Ovary (tissue), 9 donors: Measurements from ENCODE around the gene WNT11. TPM values are rescaled to one million over a fixed set of nuclear protein-coding genes. Genes with fewer than 3 reads are reported as not detected.

ENCODE experiments used
- DNase-seq, 5 donors: peaks; one replicate each; pipeline ENCODE4 v3.0.0-alpha.2; 2019 to 2020
- H3K27ac ChIP-seq, 2 donors: fragments of 200-600 bp; one replicate each; pipeline versions ENCODE4 v1.5.1 to v1.8.0; 2019 to 2022
- H3K27me3 ChIP-seq: fragments of 200-600 bp; one replicate; pipeline ENCODE4 v1.8.0; 2022
- H3K36me3 ChIP-seq: fragments of 200-600 bp; sonication (generic); one replicate; pipeline ENCODE4 v1.5.1; 2019
- H3K4me1 ChIP-seq: one replicate; pipeline ENCODE4 v1.8.1; 2013; ENCODE audit warnings: mild to moderate bottlenecking, moderate library complexity; ENCODE audit not compliant: insufficient read depth
- H3K4me3 ChIP-seq: fragments of 200-600 bp; sonication (generic); one replicate; pipeline ENCODE4 v1.5.1; 2017
- H3K9me3 ChIP-seq, 2 donors: fragments of 200-600 bp in 1 of 2; sonication (generic) in 1 of 2; one replicate each; pipeline versions ENCODE4 v1.5.1 to v1.8.1; 2013 to 2019; ENCODE audit warnings: mild to moderate bottlenecking in 1 of 2, moderate library complexity in 1 of 2
- EP300 ChIP-seq: sonication (generic); formaldehyde crosslinking; IDR thresholded peaks from one replicate; pipeline ENCODE4 v1.6.1; 2017; ENCODE audit warnings: antibody characterized with exemption
- POLR2A ChIP-seq: fragments of 450-650 bp; IDR thresholded peaks from one replicate; pipeline ENCODE4 v1.6.1; 2017; ENCODE audit warnings: antibody characterized with exemption, mild to moderate bottlenecking, moderate library complexity
- WGBS, 3 donors: extraction: QIAGEN DNeasy Blood & Tissue Kit in 1 of 3; methylation state at CpG; one replicate each; pipeline versions ENCODE4 v1.1.5 to v1.1.7; 2013 to 2017; 5-methylcytosine and 5-hydroxymethylcytosine counted together
- intact Hi-C, 4 donors: fragments of 100-400 bp; cut with DNase I; formaldehyde crosslinking; loops; one replicate each; pipeline versions ENCODE4 v1.11.0 to v1.15.1; 2022 to 2023
- polyA plus RNA-seq, 2 donors: library from polyadenylated mRNA; stranded (reverse); fragments of 200-250 nt in 1 of 2; fragments of 350-450 nt in 1 of 2; fragmentation: Illumina TruSeq in 1 of 2; extraction: RNeasy Lipid Tissue Mini Kit (QIAGEN cat#74804) in 1 of 2; gene quantifications; one replicate each; pipeline ENCODE4 v1.2.3, GENCODE V29; 2013 to 2014
- total RNA-seq, 7 donors: library from RNA; depleted of rRNA in 2 of 7; stranded (reverse); fragments of >200 nt in 2 of 7; fragmentation: NEBNext Ultra II Directional in 3 of 7; extraction: Animal tissue kit (Norgen Biotek cat#: 25700) in 3 of 7; gene quantifications; one replicate each; pipeline versions ENCODE4 v1.1.0 to v1.2.4, GENCODE V29; 2016 to 2023
- TF ChIP-seq, protein P1 (sequence below), 3 donors: fragments of 450-650 bp in 2 of 3; fragments of 200-600 bp in 1 of 3; IDR thresholded peaks; one replicate each; pipeline versions ENCODE4 v1.5.1 to v1.8.0; 2016 to 2022; ENCODE audit warnings: antibody characterized with exemption in 3 of 3, mild to moderate bottlenecking in 1 of 3
- donor health status: DM: no; HTN: no; CAD: no; lungs with moderate emphysema.
- donor health status: DM: no; HTN: no; CAD: no.
- donor health status: Bipolar disorder and iron deficiency.
- donor health status: DM: yes; HTN: yes; CAD: no.
- donor health status: DM: no; HTN: no; CAD: no.
- donor health status: DM: yes; HTN: yes; CAD: no.

The WNT11 gene
- total and polyA plus RNA-seq, 9 donors, result 1.1 to 16.4 (median 3.5) TPM

DNA sequence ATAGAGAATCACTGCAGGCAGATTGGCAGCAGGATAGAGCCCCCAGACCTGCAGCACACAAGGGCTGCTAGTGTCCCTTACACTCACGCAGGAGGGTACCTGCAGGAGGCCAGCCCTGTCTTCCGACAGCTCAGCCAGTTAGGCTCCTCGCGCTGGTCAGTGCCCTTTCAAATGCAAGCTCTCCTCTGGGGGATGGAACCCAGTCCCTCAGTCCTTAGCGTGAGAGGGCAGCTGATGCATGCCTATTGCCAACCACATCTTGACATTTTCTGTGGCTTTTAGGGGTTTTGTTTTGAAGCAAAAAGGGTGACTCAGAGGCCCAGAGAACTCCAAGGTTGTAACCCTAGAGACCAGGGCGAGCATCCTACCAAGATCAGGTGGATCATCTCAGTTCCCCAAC lies 40.0 kb downstream of the WNT11 start:
- Histone ChIP-seq H3K4me1 (no peaks in the 10 kb centered on the region), H3K27me3 (no peaks in the 10 kb centered on the region), H3K36me3 (no peaks in the 10 kb centered on the region), H3K27ac (no peak overlapping the region), H3K4me3 (no peak overlapping the region), H3K9me3 (no peaks in the 10 kb centered on the region)
- WGBS, 3 donors, result 83 to 87% (median 83%) methylated on average over 6 of the region's 6 CpGs
- intact Hi-C loops, result no loop called here
- TF ChIP-seq EP300 (no peak), POLR2A (no peak)
- TF ChIP-seq, protein P1, sequence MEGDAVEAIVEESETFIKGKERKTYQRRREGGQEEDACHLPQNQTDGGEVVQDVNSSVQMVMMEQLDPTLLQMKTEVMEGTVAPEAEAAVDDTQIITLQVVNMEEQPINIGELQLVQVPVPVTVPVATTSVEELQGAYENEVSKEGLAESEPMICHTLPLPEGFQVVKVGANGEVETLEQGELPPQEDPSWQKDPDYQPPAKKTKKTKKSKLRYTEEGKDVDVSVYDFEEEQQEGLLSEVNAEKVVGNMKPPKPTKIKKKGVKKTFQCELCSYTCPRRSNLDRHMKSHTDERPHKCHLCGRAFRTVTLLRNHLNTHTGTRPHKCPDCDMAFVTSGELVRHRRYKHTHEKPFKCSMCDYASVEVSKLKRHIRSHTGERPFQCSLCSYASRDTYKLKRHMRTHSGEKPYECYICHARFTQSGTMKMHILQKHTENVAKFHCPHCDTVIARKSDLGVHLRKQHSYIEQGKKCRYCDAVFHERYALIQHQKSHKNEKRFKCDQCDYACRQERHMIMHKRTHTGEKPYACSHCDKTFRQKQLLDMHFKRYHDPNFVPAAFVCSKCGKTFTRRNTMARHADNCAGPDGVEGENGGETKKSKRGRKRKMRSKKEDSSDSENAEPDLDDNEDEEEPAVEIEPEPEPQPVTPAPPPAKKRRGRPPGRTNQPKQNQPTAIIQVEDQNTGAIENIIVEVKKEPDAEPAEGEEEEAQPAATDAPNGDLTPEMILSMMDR (IDR thresholded peaks at IDR 0.05), result no peak
- no peak for DNase-seq

DNA sequence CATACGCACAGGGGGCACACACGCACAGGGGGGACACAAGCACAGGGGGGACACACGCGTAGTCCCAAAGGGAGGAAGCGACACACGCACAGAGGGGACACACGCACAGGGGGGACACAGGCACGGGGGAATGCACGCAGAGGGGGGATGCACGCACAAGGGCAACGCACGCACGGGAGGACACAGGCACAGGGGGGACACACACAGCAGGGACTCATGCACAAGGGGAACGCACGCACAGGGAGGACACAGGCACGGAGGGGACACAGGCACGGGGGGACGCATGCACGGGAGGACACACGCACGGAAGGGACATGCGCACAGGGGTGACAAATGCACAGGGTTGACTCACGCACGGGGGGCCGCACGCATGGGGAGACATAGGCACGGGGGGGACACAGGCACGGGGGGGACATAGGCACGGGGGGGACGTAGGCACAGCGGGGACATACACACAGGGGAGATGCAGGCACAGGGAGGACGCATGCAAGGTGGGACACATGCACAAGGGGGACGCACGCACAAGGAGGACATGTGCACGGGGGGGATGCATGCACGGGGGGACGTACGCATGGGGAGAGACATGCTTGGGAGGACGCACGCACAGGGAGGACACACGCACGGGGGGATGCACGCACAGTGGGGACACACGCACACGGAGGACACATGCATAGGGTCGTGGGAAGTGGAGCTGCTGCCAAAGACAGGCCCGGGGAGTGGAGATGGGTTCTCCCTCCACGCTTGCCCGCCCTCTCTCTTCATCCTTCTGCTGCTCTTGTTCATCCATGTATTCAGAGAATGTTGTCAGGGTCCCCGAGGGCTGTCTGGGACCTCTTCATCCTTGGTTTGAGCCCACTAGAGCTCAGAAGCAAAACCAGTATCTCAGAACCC lies 41.2 kb downstream of the WNT11 start:
- no peak for DNase-seq
- Histone ChIP-seq H3K4me3 (no peak overlapping the region), H3K9me3 (no peaks in the 10 kb centered on the region), H3K36me3 (no peaks in the 10 kb centered on the region), H3K27ac (no peak overlapping the region), H3K27me3 (no peaks in the 10 kb centered on the region), H3K4me1 (peaks cover 3% of the 10 kb centered on the region)
- TF ChIP-seq POLR2A (no peak), EP300 (no peak)
- TF ChIP-seq, protein P1 (IDR thresholded peaks at IDR 0.05), result no peak
- intact Hi-C loops, result no loop called here
- 88 to 90% (median 89%) methylated on average over 50 of the region's 50 CpGs for WGBS, 3 donors

GRCh38 chr11:76164081-76164480 lies 42.2 kb downstream of the WNT11 start:
- H3K4me1 ChIP-seq, result peaks cover 3% of the 10 kb centered on the region
- H3K36me3 ChIP-seq, result no peaks in the 10 kb centered on the region
- intact Hi-C loops, result no loop called here
- WGBS, 3 donors, result 78 to 89% (median 81%) methylated on average over 13 of the region's 13 CpGs
- no peaks in the 10 kb centered on the region for H3K9me3 ChIP-seq
- TF ChIP-seq, protein P1 (IDR thresholded peaks at IDR 0.05), result no peak
- TF ChIP-seq EP300 (no peak), POLR2A (no peak)
- H3K27ac ChIP-seq, result no peak overlapping the region
- no peak for DNase-seq
- H3K27me3 ChIP-seq, result no peaks in the 10 kb centered on the region
- no peak overlapping the region for H3K4me3 ChIP-seq

DNA sequence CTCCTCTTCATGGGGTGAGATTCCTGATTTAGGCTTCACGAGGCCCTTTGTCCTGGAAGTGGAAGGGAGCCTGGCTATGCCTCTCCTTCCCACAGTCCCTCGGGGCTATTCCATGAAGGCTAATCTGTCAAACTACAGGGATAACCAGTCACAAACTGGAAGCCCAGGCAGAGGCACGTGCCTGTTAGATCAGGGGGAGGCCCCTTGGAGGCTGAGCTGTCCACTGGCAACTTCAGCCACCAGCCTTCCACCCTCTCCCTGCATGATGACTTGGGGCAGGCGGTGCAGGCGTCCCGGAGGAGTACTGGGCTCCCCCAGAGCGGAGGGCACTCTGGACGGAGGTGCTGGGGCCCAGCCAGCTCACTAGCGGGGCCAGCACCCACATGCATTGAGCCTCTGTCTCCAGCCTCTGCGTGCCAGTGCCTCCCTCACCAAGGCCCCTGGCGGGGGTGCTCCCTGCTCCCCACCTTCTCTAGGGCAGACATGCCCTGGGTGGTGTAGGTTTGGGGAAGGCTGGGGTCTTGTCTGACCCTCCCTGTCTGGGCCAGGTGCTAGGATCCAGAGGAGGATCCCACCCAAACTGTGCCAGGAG lies 42.9 kb downstream of the WNT11 start:
- no peak for DNase-seq
- peaks cover 3% of the 10 kb centered on the region for H3K4me1 ChIP-seq
- WGBS, 3 donors, result 91 to 93% (median 92%) methylated on average over 7 to 11 of the region's 11 CpGs
- no peaks in the 10 kb centered on the region for H3K27me3 ChIP-seq
- H3K9me3 ChIP-seq, result no peaks in the 10 kb centered on the region
- H3K27ac ChIP-seq, result no peak overlapping the region
- no peaks in the 10 kb centered on the region for H3K36me3 ChIP-seq
- TF ChIP-seq, protein P1 (IDR thresholded peaks at IDR 0.05), result no peak
- TF ChIP-seq POLR2A (no peak), EP300 (no peak)
- no peak overlapping the region for H3K4me3 ChIP-seq
- intact Hi-C loops, result no loop called here
